Pulmonary artery endothelial cell (primary cell): ENCODE measurements around the gene NPR1. TPM values are rescaled to one million over a fixed set of nuclear protein-coding genes. Genes with fewer than 3 reads are reported as not detected.
"Not testable (repeated sequence)": the region's sequence is repeated elsewhere in the genome, so short reads cannot be mapped to it uniquely, and the experiment has no call there.

Experiments
- DNase-seq: peaks from one replicate; pipeline ENCODE4 v3.0.0-alpha.2; 2011; ENCODE audit warnings: low read depth, low spot score
- total RNA-seq: library from RNA; depleted of rRNA; stranded (reverse); fragments of >200 nt; gene quantifications from 2 replicates; pipeline ENCODE4 v1.2.3, GENCODE V29; 2014

NPR1 gene
- total RNA-seq, 1 donor from 2014 or later: 18.5 TPM

GRCh38 chr1:153679337-153680119, 1.0 kb downstream of the NPR1 start:
- DNase-seq: no peak

- no peak for DNase-seq
Measured at GRCh38 chr1:153680120-153680403, 1.6 kb downstream of the NPR1 start.

- no peak for DNase-seq
Measured at GRCh38 chr1:153682730-153683129, 4.2 kb downstream of the NPR1 start.

DNA sequence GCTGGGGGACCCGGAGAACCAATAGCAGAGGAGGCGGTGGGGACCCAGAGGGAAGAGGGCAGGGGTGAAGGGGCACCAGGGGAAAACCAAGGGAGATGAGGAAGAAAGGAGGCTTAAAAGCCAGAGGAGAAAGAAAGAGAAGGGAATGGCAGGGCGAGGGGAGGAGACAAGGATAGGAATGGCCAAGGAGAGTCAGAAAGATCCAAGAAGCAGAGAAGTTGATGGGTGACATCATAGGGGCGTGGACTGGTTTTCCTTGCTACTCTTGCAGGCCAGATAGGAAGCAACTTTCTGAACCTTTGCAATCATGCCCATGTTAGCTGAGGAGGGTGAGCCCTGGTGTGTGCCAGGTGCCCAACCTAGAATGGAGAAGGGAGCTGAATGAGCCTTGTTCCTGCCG, 5.4 kb downstream of the NPR1 start:
- DNase-seq: no peak

- DNase-seq: no peak
Measured at GRCh38 chr1:153684892-153685291, 6.4 kb downstream of the NPR1 start.

GRCh38 chr1:153685544-153686340, 7.3 kb downstream of the NPR1 start:
- no peak for DNase-seq

DNA sequence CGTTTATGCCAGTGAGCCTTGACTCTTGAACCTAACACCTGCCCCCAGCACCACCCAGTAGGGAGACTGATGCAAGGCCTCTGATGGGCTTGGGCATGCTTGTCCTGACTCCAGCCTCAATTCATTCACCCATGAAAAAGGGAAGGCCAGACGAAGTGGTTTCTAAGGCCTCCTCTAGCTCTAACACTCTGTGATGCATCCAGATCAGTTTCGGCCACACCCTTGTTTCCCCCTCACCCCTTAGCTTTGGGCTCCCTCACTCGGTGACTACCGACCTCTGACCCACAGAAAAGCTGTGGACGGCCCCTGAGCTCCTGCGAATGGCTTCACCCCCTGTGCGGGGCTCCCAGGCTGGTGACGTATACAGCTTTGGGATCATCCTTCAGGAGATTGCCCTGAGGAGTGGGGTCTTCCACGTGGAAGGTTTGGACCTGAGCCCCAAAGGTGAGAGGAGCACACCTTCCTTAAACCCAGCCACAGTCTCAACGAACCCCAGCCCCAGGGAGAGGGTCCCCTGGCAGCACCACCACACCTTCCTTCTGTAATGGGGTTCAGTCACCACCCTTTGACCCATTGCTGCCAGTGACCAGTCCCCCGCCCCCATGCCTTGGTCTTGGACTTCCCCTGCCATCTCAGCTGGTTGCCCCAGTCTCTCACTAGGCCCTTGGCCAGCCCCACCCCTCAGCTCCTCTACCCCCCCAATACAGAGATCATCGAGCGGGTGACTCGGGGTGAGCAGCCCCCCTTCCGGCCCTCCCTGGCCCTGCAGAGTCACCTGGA, 9.0 kb downstream of the NPR1 start:
- no peak for DNase-seq

DNA sequence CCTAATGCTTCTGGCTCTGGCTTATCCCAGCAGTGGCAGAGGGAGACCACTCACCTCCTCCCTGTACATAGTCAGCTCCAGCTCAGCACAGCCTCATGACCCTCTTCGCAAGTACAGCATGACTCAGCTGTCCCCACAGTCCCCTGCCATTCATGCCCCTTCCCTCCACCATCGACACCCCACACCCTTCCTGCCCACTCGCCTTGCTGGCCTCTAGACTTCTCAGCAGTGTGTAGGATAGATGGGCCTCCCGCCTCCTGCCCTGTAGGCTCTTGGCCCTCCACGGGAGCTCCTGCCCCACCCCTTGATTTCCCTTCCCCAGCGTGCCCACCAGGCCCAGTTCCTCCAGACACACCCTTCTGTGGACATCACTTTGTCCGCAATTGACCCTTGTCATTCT, 9.8 kb downstream of the NPR1 start:
- DNase-seq: no peak

- DNase-seq: no peak
Measured at GRCh38 chr1:153688736-153689328, 10.3 kb downstream of the NPR1 start.

GRCh38 chr1:153693466-153693865, 15.0 kb downstream of the NPR1 start:
- no peak for DNase-seq

- no peak for DNase-seq
Measured at GRCh38 chr1:153696741-153697140, 18.3 kb downstream of the NPR1 start.

GRCh38 chr1:153697191-153698019, 18.9 kb downstream of the NPR1 start:
- no peak for DNase-seq

DNA sequence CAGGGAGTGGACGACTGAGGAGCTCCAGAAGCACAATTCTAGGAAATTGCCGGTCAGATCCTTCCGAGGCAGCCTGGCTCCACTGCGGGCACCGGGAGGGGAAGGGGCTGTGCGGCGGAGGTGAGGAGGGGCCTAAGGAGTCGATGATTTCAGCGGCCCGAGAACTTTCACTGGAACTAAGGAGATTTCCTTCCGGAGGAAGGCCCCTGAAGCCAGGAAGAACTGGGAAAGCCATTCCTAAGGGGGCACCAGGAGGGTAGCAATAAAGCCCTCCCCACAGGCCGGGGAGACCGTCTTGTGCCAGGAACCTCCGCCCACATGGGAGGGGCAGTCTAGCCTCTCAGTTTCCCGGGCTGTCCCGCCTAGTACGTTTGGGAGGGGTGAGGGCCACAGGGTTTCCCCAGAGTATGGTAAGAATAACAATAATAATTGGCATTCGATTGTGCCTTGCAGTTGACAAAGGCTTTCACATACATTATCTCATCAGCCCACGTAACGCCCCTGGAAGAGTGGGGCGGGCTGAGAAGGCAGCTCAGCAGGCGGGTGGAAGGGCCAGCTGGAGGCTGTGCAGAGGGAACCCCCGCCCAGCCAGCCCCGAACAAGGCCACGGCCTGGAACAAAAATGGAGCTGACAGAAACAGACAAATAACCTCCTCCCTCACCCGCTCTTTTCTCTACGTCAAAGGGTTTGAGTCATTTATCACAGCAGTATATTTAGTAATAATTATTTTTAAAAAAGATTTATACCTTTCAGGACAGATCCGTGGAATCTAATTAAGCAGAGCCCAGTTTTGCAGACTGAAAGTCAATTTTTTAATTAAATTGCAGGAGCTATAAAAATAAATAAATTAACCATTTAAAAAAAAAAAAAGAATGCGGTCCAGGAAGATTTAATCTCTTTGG, 19.8 kb downstream of the NPR1 start:
- peak; percentile 90 for DNase-seq

DNA sequence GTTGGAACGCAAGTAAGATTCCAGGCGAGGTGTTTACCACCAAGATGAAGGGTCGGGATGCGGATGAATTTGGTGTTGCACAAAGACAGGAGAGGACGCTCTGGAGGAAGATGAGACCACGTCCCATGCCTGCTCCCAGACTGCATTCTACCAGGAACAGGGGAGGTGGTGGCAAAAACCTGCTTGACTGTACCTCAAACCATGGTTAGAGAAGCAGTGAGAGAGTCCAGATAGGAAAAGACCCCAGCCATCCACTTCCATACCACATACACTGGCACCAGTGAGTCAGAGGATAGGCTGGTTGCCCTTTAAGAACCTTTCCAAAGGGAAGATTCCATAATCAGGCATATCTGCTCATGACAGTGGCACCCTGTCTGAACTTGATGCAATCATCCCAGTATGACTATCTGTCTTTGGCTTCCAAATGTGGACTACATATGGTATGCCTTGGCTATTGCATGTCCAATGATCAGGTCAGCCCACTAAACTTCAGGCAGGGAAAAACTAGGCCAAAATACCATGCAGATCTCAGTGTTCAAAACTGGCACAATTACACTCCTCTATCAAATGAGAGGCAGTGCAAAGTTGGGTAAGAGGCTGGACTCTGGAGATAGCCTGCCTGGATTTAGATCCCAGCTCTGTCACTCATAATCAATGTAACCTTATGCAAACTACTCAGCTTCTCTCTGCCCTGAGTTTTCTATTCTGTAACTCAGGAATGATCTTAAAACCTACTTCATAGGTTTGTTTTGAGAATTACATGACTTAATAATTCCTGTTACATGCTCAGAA, 20.6 kb downstream of the NPR1 start:
- DNase-seq: no peak

DNA sequence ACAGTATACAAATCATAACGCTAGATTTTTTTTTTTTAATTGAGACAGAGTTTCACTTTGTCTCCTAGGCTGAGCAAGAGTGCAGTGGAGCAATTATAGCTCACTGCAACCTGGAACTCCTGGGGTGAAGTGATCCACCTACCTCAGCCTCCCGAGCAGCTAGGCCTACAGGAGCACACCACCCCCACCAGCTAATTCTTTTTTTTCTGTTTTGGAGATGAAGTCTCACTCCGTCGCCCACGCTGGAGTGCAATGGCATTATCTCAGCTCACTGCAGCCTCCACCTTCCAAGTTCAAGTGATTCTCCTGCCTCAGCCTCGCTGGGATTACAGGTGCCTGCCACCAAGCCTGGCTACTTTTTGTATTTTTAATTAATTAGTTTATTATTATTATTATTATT, 21.3 kb downstream of the NPR1 start:
- DNase-seq: no peak

DNA sequence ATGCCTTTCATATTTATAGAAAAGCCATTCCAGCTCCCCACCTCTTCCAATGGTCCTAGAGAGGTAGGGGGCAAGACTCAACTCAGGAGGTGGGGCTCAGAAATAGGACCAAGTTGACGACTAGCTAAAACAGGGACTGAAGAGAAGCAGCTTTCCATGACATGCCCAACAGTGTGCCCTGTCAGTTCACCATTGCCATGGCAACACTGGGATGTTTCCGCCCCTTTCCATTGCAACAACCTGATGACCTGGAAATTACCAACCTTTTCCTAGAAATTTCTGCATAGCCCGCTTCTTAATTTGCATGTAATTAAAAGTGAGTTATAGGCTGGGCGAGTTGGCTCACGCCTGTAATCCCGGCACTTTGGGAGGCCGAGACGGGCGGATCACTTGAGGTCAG, 27.0 kb downstream of the NPR1 start:
- DNase-seq: no peak

DNA sequence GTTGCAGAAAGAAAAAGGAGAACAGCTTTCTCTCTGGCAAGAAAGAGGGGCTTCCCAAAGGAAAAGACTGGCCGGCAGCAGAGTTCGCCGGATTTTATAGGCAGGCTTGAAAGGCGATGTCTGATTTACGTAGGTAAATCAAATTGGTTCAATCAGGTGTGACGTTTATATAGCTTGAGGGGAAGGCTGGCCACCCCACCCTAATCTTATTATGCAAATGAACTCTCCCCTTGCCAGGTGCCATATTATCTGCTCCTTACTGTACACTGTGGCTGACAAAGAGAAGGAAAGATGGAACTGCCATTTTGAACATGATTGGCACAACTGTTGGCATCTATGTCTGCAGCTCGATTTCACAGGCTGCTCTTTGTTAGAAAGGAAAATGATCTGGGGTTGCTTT, 32.5 kb downstream of the NPR1 start:
- no peak for DNase-seq

GRCh38 chr1:153716211-153716610, 37.7 kb downstream of the NPR1 start:
- not testable (repeated sequence) for DNase-seq

DNA sequence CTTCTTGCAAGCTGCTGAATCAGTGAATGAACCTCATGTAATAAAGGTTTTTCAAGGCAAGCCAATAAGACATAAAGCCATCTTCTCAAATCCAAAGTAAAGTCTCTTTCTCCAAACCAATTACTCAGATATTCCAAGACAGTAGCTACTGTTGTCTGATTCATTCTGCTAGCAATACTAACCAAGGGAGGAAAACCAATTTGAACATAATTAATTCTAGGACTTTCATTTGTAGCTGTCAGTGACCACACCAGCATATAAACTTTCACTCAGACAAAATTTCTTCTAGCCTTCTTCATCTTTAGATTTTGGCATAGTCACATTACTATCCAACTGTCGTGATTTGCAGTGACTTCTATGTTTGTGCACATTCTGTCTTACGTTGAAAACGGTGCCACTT, 38.8 kb downstream of the NPR1 start:
- DNase-seq: no peak
